Ovary (tissue), 3 donors: ENCODE results near the gene FAM107B.

Source experiments
- CTCF ChIP-seq, 3 donors: fragments of 450-650 bp in 2 of 3; fragments of 200-600 bp in 1 of 3; IDR thresholded peaks; one replicate each; pipeline versions ENCODE4 v1.5.1 to v1.8.0; 2016 to 2022; ENCODE audit warnings: antibody characterized with exemption in 3 of 3, mild to moderate bottlenecking in 1 of 3
- EP300 ChIP-seq: sonication (generic); formaldehyde crosslinking; IDR thresholded peaks from one replicate; pipeline ENCODE4 v1.6.1; 2017; ENCODE audit warnings: antibody characterized with exemption
- POLR2A ChIP-seq: fragments of 450-650 bp; IDR thresholded peaks from one replicate; pipeline ENCODE4 v1.6.1; 2017; ENCODE audit warnings: antibody characterized with exemption, mild to moderate bottlenecking, moderate library complexity
- donor health status: DM: no; HTN: no; CAD: no.

DNA sequence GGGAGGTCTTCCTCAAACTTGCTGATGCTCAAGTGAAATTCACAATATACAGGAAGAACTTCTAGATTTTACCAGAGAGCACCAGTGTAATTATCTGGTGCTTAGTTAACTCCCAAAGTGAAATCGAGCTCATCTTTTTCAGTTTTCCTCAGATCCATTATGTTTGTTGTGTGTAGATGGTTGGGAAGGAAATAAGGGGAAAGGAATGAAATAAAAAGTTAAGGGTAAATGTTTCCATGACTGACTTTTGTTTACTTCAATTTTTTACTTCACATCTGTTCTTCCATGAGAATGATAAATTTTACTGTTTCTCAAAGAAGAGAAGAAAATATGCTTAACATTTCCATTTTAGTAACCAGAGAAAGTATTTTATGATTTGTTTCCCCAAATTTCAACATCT lies 21.3 kb downstream of the FAM107B start:
- TF ChIP-seq CTCF (IDR thresholded peaks at IDR 0.05) (no peak), POLR2A (no peak), EP300 (no peak)
